Measurements from ENCODE around the gene MRPS23. TPM values are rescaled to one million over a fixed set of nuclear protein-coding genes. Genes with fewer than 3 reads are reported as not detected.

Gene MRPS23
- total and polyA plus RNA-seq, 2 of the 13 experiments (the other 11 are each of a cell fraction or from before 2014, with no cell fraction given): 63.2 to 181 TPM

DNA sequence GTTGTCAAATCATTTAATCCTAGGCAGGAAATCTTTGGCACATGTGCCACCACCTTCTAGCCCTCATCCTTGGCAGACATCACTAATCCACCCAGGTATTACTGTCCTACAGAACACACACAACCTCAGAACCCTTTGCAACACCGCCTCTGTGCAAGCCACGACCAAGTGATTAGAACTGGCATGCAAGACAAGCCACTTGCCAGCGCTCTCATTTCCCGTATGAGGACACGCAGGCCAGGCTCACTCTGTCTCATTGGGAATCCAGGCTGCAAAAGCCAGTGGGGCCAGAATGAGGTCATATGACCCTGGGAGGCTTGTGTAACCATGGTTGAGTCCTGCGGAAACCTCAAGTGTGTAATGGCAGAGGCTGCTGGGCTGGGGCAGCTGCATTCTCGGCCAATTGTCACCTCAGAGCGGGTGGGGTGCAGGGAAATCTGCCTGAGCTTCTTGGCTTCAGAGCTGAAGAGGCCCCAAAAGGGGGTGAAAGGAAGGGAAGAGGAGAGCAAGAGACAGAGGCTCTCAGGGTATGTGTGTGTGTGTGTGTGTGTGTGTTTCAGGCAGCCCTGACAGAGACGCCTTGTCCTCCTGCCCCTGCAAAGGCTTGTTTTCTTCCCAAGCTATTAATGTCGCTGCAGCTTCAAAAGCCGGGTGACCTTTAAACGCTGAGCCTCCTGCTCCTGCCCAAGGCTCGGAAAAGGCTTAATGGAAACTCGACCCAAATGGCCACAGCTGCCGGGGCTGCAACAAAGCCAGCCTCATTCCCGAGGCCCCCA, 43.2 kb upstream of the MRPS23 start (continued):
- no peak for TF ChIP-seq SRSF9 (IDR thresholded peaks at IDR 0.05; ENCODE audit: borderline replicate concordance, insufficient read depth, low read depth, low read length, poor library complexity, severe bottlenecking)
- peak; percentile 70 for TF ChIP-seq YY1 (IDR thresholded peaks at IDR 0.05; ENCODE audit: insufficient read depth, insufficient replicate concordance, low read depth, low read length)
- peak; percentile 66 for TF ChIP-seq RARA (CRISPR knock-in tag; IDR thresholded peaks at IDR 0.05)
- TF ChIP-seq ZSCAN12 (CRISPR knock-in tag; IDR thresholded peaks at IDR 0.05): no peak
- TF ChIP-seq ZFP36L2 (CRISPR knock-in tag; IDR thresholded peaks at IDR 0.05): no peak
- TF ChIP-seq, protein P1, sequence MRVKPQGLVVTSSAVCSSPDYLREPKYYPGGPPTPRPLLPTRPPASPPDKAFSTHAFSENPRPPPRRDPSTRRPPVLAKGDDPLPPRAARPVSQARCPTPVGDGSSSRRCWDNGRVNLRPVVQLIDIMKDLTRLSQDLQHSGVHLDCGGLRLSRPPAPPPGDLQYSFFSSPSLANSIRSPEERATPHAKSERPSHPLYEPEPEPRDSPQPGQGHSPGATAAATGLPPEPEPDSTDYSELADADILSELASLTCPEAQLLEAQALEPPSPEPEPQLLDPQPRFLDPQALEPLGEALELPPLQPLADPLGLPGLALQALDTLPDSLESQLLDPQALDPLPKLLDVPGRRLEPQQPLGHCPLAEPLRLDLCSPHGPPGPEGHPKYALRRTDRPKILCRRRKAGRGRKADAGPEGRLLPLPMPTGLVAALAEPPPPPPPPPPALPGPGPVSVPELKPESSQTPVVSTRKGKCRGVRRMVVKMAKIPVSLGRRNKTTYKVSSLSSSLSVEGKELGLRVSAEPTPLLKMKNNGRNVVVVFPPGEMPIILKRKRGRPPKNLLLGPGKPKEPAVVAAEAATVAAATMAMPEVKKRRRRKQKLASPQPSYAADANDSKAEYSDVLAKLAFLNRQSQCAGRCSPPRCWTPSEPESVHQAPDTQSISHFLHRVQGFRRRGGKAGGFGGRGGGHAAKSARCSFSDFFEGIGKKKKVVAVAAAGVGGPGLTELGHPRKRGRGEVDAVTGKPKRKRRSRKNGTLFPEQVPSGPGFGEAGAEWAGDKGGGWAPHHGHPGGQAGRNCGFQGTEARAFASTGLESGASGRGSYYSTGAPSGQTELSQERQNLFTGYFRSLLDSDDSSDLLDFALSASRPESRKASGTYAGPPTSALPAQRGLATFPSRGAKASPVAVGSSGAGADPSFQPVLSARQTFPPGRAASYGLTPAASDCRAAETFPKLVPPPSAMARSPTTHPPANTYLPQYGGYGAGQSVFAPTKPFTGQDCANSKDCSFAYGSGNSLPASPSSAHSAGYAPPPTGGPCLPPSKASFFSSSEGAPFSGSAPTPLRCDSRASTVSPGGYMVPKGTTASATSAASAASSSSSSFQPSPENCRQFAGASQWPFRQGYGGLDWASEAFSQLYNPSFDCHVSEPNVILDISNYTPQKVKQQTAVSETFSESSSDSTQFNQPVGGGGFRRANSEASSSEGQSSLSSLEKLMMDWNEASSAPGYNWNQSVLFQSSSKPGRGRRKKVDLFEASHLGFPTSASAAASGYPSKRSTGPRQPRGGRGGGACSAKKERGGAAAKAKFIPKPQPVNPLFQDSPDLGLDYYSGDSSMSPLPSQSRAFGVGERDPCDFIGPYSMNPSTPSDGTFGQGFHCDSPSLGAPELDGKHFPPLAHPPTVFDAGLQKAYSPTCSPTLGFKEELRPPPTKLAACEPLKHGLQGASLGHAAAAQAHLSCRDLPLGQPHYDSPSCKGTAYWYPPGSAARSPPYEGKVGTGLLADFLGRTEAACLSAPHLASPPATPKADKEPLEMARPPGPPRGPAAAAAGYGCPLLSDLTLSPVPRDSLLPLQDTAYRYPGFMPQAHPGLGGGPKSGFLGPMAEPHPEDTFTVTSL (CRISPR knock-in tag; IDR thresholded peaks at IDR 0.05; ENCODE audit: borderline replicate concordance): peak; percentile 49; the same call in 1 of the 2 replicates
- no peak for TF ChIP-seq PCBP2 (optimal IDR thresholded peaks at IDR 0.05; ENCODE audit: low read depth, low read length, poor library complexity, severe bottlenecking)
- TF ChIP-seq, protein P2, sequence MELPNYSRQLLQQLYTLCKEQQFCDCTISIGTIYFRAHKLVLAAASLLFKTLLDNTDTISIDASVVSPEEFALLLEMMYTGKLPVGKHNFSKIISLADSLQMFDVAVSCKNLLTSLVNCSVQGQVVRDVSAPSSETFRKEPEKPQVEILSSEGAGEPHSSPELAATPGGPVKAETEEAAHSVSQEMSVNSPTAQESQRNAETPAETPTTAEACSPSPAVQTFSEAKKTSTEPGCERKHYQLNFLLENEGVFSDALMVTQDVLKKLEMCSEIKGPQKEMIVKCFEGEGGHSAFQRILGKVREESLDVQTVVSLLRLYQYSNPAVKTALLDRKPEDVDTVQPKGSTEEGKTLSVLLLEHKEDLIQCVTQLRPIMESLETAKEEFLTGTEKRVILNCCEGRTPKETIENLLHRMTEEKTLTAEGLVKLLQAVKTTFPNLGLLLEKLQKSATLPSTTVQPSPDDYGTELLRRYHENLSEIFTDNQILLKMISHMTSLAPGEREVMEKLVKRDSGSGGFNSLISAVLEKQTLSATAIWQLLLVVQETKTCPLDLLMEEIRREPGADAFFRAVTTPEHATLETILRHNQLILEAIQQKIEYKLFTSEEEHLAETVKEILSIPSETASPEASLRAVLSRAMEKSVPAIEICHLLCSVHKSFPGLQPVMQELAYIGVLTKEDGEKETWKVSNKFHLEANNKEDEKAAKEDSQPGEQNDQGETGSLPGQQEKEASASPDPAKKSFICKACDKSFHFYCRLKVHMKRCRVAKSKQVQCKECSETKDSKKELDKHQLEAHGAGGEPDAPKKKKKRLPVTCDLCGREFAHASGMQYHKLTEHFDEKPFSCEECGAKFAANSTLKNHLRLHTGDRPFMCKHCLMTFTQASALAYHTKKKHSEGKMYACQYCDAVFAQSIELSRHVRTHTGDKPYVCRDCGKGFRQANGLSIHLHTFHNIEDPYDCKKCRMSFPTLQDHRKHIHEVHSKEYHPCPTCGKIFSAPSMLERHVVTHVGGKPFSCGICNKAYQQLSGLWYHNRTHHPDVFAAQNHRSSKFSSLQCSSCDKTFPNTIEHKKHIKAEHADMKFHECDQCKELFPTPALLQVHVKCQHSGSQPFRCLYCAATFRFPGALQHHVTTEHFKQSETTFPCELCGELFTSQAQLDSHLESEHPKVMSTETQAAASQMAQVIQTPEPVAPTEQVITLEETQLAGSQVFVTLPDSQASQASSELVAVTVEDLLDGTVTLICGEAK (IDR thresholded peaks at IDR 0.05): no peak
- TF ChIP-seq, protein P2 (CRISPR knock-in tag; IDR thresholded peaks at IDR 0.05): no peak
- TF ChIP-seq ZNF235 (CRISPR knock-in tag; IDR thresholded peaks at IDR 0.05; ENCODE audit: borderline replicate concordance): peak; percentile 1; the same call in 1 of the 2 replicates
- 0 out of 2 replicates have a peak, but pooled peaks have one; percentile 7 for TF ChIP-seq FOXJ3 (CRISPR knock-in tag; IDR thresholded peaks at IDR 0.05; ENCODE audit: borderline replicate concordance)

Measured in HepG2 (cell line).